CD4-positive, alpha-beta T cell treated with Interleukin-15 for 1 hour (primary cell): ENCODE data around the gene OCIAD1.
"Not testable (repeated sequence)": the region's sequence is repeated elsewhere in the genome, so short reads cannot be mapped to it uniquely, and the experiment has no call there.

Experiments used
- DNase-seq: peaks from one replicate; pipeline ENCODE4 v3.0.0-alpha.2; 2020

The OCIAD1 gene, protein sequence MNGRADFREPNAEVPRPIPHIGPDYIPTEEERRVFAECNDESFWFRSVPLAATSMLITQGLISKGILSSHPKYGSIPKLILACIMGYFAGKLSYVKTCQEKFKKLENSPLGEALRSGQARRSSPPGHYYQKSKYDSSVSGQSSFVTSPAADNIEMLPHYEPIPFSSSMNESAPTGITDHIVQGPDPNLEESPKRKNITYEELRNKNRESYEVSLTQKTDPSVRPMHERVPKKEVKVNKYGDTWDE

DNA sequence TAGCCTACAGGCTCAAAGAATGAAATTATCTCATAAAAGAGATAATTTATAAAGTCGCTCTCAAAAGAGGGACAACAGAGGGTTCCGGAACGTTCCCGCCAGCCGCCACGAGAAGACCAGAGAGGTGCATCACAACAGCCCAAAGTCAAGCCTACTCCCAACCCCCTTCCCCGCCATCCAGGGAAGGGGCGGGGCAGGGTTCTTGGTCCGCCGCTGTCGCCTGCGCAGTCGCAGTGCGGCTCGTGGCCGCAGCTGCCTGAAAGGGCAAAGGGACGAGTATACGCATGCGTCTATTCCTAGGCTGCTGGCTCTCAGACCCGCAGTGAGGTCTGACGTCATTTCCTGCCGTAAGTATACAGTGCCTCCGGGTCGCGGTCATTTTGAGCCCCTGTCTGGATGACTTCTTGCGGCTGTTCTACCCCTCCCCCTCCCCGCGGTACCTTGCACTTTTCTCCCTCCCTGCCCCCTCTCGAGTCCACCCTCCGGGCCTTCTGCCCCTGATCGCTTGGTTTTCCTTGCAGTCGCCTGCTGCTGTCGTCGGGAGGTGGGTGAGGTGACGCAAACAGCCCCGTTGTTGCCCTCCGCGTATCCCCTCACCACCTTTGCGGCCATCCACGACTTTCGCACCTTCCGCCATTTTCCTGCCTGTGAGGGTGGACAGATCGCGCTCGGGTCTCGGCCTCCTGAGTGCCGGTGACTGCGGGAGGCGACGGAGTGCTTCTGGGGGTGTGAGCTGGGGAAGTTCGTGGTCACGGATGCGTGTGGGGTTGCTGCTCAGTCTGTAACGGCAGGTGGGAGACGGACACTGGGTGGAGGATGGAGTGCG, at the start of gene OCIAD1:
Gene OCIAD1 (plus strand): TSS at position 383 of the 826 bp plus-strand sequence. CDS start 1,537 bp downstream, outside the sequence.
- DNase-seq, result peak; percentile 99

DNA sequence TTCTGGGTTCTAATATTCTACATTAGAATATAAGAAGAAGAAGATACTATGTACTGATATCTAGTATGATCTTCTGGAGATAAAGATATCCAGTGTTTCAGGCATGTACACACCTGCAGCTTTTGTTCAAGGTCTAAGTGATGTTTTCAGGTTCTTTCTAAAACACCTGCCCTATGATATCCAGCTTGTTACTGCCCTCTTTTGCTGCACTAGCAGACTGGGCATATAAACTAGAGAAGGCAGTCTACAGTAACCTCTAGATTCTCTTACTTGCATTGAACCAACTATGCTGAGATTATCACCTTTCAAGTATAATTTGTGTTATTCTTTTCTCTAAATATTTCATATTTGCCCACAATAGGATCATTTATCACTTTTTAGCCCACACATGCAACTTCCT, 48.9 kb upstream of the OCIAD1 start:
- no peak for DNase-seq

DNA sequence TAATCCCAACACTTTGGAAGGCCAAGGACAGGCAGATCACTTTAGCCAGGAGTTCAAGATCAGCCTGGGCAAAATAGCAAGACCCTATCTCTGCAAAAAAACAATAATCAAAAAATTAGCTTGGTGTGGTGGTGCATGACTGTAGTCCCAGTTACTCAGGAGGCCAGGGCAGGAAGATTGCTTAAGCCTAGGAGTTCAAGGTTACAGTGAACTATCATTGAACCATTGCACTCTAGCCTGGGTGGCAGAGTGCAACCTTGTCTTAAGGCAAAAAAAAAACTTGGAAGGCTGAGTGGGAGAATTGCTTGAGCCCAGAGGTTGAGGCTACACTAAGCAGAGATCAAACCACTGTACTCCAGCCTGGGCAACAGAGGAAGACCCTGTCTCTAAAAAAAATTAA, 45.6 kb upstream of the OCIAD1 start:
- no peak for DNase-seq

DNA sequence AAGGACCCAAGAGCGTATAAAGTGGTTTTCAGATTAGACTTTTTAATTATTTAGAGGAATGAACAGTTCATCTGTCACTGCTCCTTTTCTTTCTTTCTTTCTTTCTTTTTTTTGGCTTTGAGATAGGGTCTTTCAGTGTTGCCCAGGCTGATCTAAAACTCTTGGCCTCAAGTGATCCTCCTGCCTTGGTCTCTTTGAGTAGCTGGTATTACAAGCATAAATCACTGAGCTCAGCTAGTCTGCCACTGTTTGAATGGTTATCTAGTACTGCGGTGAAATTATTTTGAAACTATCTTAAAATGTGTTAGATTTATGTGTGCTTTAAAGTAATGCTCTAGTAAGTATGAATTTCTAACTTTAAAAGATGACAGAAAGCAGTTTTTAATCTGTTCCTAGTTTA, 44.3 kb upstream of the OCIAD1 start:
- no peak for DNase-seq

DNA sequence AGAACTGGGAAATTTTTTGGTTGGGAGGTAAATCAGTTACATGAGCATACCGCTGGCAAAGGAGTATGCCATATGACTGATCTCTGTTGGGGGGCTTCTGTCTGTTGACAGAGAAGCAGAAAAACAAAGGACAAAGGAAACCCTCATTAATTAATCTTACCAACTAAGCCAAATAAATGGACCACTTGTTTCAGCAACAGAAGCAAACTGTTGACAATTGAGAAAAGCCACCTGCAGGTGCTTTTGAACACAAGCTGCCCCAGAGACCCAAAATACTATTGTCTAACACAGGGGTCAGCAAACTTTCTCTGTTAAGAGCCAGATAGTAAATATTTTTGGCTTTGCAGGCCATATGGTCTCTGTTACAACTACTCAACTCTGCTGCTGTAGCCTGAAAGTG, 43.8 kb upstream of the OCIAD1 start:
- no peak for DNase-seq

DNA sequence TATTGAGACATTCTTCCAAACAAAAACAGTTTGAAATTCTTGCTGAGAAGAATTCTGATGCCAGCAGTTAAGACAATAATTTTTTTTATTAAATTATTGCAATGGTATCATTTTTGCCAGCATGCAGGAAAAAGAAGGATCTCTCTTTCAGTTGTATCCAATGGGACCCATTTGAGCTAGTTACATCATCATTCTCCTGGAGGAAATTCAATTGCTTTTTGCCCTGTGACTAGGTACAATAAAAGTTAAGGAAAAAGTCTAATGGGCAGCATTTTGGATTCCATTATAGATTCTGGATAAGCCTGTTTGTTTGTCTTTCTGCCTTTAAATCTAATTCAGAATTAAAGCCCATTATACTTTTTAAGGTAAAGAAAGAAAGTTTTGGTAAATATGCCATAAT, 40.3 kb upstream of the OCIAD1 start:
- no peak for DNase-seq

DNA sequence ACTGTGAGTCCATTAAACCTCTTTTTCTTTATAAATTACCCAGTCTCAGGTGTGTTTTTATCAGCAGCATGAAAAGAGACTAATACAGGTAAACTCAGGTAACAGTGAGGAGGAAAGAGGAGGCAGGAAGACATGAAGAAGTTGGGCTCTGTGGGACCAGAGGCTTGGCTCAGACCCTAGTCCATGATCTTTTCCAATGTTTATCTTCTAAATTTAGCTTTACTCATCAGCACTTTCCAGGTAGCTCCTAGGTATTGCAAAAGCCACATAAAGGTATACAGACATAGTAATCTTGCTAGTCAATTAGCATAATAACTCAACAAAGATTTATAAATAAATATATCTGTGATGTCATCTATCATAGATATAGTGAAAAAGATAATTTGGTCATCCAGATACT, 39.6 kb upstream of the OCIAD1 start:
- no peak for DNase-seq

DNA sequence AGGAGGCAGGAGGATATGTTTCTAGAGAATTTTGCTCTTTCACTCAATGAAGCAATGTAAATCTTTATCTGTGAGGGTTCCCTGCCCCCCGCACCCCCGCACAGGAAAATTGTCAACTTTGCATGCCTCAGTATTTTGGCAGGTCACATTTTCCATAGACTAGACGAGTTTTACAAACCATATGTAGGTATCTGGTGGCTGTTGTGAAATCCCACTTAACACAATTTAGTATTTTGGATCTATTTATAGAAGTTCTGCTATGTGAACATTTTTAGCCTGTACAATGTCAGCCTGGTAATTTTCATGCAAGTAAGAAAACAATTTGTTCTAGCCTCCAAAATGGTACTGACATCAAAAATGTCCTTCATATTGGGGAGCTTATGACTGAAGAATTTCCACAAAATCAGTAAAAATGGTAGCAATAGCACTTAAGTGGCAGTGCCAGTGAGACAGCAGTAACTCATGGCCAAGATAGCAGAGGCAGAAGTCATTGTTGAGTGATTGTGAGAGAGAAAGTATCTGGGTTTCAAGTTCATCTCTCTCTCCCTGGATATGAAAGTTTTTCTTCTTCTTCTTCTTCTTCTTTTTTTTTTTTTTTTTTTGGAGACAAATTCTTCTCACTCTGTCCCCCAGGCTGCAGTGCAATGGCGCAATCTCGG, 38.4 kb upstream of the OCIAD1 start:
- no peak for DNase-seq

DNA sequence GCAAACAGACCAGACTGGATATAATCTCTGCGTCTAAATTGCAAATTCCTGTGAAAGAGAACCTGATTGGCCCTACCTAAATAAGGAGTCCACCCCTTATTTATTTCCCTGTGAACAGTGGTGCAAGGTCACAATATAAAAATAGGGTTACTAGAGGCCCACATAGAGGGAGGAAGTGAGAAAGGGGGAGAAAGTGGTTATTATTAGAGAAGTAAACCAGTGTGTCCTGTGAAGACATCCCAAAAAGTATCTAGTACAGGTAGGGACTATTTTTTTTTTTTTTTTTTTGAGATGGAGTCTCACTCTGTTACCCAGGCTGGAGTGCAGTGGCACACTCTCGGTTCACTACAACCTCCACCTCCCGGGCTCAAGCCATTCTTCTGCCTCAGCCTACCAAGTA, 35.8 kb upstream of the OCIAD1 start:
- DNase-seq, result no peak

DNA sequence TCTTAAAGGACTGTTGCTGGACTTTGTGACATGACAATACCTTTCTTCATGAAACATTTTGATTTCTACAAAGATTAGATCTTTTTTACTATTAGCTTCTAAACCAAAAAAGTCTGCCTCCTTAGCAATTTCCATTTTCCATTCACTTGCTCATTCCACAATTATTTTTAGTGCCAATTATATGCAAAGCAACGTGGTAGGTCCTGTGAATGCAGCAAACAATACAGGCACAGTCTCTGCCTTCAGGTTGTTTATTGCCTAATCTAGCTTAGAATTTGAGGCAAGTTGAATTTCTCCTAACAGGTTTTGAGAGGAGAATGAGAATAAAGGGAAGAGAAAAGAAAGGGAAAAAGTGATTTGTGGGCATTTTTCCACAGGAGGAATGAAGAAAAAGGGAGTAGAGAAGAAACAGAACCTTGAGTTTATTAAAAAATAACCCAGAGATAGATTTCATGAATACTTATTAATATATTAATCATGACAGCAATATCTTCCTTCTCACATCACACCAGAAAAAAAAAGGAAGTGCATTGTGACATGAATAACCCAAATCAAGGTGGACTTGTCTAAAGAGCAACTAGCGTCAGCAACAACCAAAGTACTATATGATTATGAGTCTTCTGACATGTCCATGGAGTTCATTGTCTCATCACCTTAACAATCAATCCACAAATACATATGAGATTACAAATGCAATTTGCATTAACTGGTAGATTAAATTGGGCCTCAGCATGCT, 34.5 kb upstream of the OCIAD1 start:
- no peak for DNase-seq

DNA sequence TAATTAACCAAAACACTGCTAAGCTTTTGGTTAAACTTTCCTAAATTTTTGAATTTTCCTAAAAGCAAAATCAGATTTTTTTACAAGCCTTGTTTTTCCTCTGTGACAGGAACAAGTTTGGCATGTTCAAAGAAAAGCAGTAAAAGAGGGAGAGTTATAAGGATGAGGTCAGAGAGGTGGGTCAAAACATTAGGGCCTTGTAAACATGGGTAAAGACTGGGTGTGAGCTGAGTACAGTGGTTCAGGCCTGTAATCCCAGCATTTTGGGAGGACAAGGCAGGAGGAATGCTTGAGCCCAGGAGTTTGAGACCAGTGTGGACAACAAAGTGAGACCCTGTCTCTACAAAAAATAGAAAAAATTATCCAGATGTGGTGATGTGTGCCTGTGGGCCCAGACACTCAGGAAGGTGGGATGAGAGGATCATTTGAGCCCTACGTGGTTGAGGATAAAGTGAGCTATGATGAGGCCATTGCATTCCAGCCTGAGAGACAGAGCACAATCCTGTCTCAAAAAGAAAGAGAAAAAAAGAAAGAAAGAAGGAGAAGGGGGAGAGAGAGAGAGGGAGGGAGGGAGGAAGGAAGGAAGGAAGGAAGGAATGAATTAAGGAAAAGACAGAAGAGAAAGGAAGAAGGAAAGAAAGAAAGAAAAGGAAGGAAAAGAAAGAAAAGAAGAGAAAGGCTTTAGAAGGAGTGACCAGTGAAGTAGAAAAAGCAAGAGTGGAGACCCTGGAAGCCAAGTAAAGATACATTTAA, 33.8 kb upstream of the OCIAD1 start:
- no peak for DNase-seq

DNA sequence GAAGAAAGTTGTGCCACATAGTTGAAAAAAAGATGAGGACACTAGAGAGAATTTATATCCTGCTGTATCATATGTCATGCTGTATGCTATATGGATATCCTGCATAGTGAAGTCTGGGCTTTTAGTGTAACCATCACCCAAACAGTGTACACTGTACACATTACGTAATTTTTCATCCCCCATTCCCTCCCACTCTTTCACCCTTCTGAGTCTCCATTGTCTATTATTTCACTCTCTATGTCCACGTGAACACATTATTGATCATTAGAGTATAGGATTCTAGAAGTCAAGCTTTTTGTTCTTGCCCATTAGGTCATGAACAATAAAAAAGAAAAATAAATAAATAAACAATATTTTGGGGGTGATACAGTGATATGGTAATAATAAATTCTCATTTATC, 32.8 kb upstream of the OCIAD1 start:
- DNase-seq, result no peak

DNA sequence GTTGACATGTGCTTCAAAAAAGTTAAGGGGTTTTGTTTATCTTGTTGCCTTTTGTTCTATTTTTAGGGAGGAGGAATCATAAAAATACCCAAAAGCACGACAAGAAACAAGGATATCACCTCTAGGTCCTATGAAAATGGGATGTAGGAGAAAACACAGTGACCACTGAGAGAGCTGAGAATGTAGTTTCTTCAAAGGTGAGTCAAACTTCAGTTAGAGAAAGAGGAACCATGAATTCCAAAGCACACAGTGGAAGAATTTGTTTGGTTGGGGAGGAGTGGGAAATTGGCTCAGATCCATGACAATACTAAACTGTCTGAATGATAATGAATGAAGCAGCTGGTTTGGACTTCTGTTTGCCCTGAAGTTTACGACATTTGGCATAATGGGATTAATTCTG, 31.7 kb upstream of the OCIAD1 start:
- DNase-seq, result no peak

DNA sequence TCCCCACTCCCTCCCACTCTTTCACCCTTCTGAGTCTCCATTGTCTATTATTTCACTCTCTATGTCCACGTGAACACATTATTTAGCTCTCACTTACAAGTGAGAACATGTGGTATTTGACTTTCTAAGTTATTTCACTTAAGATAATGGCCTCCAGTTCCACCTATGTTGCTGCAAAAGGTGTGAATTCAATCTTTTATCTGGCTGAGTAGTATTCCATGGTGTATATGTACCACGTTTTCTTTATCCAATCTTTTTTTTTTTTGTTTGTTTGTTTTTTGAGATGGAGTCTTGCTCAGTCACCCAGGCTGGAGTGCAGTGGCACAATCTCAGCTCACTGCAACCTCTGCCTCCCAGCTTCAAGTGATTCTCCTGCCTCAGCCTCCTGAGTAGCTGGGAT, 30.7 kb upstream of the OCIAD1 start:
- not testable (repeated sequence) for DNase-seq

DNA sequence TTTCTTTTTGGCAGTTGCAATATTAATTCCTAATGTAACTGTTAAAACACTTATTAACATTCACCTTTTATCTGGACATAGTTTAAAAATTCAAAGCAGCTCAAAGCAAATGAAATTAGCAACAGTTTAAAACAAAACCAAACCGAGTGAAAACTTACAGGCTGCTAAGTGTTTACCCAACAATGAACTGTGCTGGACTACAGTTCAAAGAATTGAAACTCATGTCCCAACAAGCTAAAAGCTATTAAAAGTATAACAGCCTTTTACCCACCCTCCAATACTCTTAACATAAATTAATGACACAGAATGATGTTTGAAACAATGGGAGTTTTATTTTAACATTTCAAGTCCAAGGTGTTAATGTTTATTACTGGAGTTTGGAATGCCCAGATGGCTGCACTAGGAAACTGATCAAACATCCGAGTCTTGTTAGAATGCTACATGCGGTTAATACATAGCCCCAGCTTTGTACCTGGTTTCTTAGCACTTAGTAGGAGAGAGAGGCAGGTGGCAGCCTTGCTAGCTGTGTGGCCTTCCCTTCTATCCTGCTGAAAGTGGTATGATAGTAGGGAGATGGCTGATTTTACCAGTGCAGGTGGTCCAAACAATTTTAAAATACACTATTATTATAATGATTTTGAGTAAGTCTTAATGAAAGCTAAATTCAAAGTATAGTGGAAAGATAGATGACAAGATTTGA, 29.7 kb upstream of the OCIAD1 start:
- DNase-seq, result no peak

DNA sequence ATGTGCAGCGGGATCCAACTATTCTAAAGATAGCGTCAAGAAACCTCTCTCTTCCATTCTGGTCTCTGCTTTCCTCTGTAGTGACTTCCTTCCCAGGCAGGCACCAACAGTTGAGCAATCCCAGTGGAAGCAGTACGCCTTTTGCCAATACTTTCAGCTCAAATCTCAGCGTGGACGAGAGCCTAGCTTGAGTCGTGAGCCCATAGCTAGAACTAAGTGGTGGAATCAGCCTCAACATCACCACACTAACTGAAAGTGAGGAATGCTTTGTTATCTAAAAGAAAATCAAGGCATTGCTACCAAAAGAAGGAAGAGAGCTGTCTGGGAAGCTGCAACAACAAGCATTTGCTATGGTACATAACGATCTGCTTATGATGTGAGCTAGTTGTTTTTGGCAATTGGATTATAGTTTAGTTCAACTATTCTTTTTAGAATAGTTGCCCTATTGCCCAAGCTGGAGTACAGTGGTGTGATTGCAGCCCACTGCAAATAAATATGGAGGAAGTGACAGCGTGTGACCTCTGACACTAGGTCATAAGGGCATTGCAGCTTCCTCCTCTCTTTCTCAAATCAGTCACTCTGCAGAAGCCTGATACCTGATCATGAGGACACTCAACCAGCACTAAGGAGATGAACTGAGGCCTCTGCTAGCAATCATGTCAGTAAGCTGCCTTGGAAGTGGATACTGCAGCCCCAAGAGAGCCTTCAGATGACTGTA, 26.1 kb upstream of the OCIAD1 start:
- no peak for DNase-seq

DNA sequence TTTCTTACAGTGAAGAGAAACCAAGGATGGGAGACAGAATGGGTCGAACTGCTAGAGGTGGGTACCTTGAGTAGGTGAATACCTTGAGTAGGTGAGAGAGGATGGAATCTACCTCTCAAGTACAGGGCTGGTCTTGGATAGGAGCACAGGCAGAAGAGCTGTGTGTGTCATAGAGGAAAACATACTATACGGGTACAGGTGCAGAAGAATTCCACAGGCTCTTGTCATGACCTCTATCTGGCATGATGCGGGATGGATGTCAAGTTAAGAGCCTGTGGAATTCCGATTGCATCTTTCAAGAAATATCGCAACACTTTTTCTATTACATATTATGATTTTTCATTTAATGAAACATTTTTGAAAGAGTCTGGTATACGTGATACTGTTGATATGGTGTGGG, 18.0 kb upstream of the OCIAD1 start:
- DNase-seq, result no peak

DNA sequence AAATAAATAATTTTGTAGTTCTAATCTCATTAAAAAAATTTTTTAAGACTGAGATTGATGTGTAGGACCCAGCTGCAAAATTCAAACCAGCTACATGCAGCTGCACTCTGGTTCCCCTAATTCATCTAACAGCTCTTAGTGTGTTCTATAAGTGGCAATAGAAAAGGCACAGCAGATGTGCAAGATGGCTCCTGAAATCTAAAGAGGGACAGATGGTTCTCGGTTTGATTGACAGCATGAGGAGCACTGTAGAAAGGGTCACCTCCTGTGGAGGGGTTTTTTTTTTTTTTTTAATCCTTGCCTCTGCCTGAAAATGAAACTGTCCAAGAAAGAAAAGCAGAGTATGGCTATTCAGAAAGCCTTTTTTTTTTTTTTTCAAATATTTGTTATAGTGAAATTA, 16.9 kb upstream of the OCIAD1 start:
- no peak for DNase-seq

DNA sequence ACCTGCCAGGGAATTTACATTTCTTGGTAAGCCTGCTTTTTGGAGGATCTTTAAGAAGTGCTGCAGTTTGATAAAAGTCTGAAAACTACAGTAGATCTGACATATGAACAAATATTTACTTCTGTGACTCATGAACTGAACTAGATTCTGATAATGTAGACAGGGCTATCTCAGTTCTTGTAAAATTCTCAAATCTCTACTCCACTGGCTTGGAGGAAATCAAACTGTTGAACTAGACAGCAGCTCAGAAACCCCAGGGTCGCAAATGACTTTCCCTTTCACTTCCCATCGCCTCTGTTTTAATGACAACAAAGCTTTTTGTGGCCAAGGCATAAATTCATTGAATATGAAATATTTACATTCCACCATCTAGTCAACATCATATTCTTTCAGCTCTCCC, 15.4 kb upstream of the OCIAD1 start:
- no peak for DNase-seq

DNA sequence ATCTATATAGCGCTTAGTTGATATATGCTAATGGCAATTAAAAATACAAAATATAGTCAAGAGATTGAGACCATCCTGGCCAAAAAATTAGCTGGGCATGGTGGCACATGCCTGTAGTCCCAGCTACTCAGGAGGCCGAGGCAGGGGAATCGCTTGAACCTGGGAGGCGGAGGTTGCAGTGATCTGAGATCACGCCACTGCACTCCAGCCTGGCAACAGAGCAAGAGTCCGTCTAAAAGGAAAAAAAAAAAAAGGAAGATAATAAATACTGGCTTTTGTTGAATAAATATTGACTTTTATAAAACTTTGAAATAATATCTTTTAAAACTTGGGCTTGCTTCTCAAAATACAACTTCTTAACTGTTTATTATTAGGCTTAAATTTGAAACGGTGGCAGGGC, 14.6 kb upstream of the OCIAD1 start:
- not testable (repeated sequence) for DNase-seq

DNA sequence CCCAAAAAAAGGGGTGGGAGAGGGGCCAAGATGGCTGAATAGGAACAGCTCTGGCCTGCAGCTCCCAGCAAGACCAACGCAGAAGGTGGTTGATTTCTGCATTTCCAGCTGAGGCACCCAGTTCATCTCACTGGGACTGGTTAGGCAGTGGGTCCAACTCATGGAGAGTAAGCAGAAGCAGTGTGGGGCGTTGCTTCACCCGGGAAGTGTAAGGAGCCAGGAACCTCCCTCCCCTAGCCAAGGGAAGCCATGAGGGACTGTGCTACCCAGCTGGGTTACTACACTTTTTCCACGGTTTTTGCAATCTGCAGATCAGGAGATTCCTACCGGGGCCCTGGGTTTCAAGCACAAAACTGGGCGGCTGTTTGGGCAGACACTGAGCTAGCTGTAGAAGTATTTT, 13.9 kb upstream of the OCIAD1 start:
- DNase-seq, result no peak
